Neural progenitor cell (in vitro differentiated cells): ENCODE data around the gene EPHA4.

ENCODE experiments used
- EZH2 ChIP-seq: fragments of 200-600 bp; sonication (generic); IDR thresholded peaks from 2 replicates; pipeline ENCODE4 v1.6.1; 2017; ENCODE audit warnings: antibody characterized with exemption, mild to moderate bottlenecking, moderate library complexity
- EZH2phosphoT487 ChIP-seq: fragments of 200-600 bp; sonication (generic); IDR thresholded peaks from 2 replicates; pipeline ENCODE4 v1.6.1; 2017; ENCODE audit warnings: antibody characterized with exemption
- TF ChIP-seq, protein P1 (sequence below): fragments of 200-600 bp; sonication (generic); IDR thresholded peaks from 2 replicates; pipeline ENCODE4 v1.5.1; 2017; ENCODE audit warnings: antibody characterized with exemption, mild to moderate bottlenecking

DNA sequence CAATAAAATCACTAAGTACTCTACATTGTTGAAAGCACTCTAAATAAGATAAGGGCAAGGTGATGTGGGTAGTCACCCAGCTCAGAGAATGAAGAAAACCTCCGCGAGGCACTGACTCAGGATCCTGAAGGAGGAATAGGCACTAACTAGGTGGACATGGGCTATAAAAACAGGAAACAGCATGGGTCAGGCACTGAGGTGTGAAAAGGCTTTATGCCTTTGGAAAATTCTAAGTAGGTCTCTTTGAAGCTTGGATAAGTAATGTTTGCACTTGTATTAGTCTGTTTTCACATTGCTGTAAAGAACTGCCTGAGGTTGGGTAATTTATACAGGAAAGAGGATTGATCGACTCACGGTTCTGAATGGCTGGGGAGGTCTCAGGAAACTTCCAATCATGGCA lies 161.6 kb downstream of the EPHA4 start:
- TF ChIP-seq, protein P1, sequence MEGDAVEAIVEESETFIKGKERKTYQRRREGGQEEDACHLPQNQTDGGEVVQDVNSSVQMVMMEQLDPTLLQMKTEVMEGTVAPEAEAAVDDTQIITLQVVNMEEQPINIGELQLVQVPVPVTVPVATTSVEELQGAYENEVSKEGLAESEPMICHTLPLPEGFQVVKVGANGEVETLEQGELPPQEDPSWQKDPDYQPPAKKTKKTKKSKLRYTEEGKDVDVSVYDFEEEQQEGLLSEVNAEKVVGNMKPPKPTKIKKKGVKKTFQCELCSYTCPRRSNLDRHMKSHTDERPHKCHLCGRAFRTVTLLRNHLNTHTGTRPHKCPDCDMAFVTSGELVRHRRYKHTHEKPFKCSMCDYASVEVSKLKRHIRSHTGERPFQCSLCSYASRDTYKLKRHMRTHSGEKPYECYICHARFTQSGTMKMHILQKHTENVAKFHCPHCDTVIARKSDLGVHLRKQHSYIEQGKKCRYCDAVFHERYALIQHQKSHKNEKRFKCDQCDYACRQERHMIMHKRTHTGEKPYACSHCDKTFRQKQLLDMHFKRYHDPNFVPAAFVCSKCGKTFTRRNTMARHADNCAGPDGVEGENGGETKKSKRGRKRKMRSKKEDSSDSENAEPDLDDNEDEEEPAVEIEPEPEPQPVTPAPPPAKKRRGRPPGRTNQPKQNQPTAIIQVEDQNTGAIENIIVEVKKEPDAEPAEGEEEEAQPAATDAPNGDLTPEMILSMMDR = no peak
- no peak for TF ChIP-seq EZH2phosphoT487
- no peak for TF ChIP-seq EZH2
